DND-41 (cell line): Measurements from ENCODE around the gene GMPS.

Source experiments
- ATAC-seq: fragments of 200-7000 bp; cut with Tn5 transposase; 3 replicates; pipeline ENCODE4 v1.9.1; 2021; ENCODE audit warnings: low read depth; ENCODE audit not compliant: insufficient read depth
- DNase-seq: peaks from one replicate; pipeline ENCODE4 v3.0.0-alpha.2; 2020
- H2AFZ ChIP-seq: 2 replicates; pipeline ENCODE4 v1.6.0; 2012; ENCODE audit warnings: low read depth, low read length
- H3K27ac ChIP-seq: 2 replicates; pipeline ENCODE4 v1.5.1; 2012; ENCODE audit warnings: low read length, inconsistent platforms
- H3K27me3 ChIP-seq: fragments of 200-600 bp; sonication (generic); 2 replicates; pipeline ENCODE4 v1.6.0; 2012; ENCODE audit warnings: low read length, mild to moderate bottlenecking, inconsistent platforms; ENCODE audit not compliant: insufficient read depth, poor library complexity
- H3K36me3 ChIP-seq: 2 replicates; pipeline ENCODE4 v1.5.1; 2012; ENCODE audit warnings: low read length, inconsistent platforms; ENCODE audit not compliant: insufficient read depth
- H3K4me1 ChIP-seq: 2 replicates; pipeline ENCODE4 v1.5.1; 2012; ENCODE audit warnings: mild to moderate bottlenecking, low read length; ENCODE audit not compliant: insufficient read depth
- H3K4me2 ChIP-seq: 2 replicates; pipeline ENCODE4 v1.6.0; 2012; ENCODE audit warnings: mild to moderate bottlenecking, moderate library complexity, low read length, inconsistent platforms; ENCODE audit not compliant: insufficient read depth
- H3K4me3 ChIP-seq, 2 experiments: fragments of 200-600 bp in 1 of 2; shearing (Covaris generic) in 1 of 2; 2 replicates each; pipeline ENCODE4 v1.5.1; 2012 to 2016; ENCODE audit warnings: inconsistent platforms in 2 of 2, low read length in 2 of 2, mild to moderate bottlenecking in 2 of 2, low read depth in 1 of 2, moderate library complexity in 1 of 2
- H3K79me2 ChIP-seq: 2 replicates; pipeline ENCODE4 v1.6.0; 2012; ENCODE audit warnings: low read length, inconsistent platforms; ENCODE audit not compliant: insufficient read depth
- H3K9ac ChIP-seq: 2 replicates; pipeline ENCODE4 v1.6.0; 2012; ENCODE audit warnings: low read depth, mild to moderate bottlenecking, inconsistent platforms, low read length, moderate library complexity
- H3K9me3 ChIP-seq: 2 replicates; pipeline ENCODE4 v1.5.1; 2012; ENCODE audit warnings: low read length, moderate library complexity, mild to moderate bottlenecking, inconsistent platforms; ENCODE audit not compliant: insufficient read depth, severe bottlenecking
- H4K20me1 ChIP-seq: 2 replicates; pipeline ENCODE4 v1.6.0; 2012; ENCODE audit warnings: low read length; ENCODE audit not compliant: insufficient read depth
- EZH2 ChIP-seq: IDR thresholded peaks from 3 replicates; pipeline ENCODE4 v1.6.1; 2012; ENCODE audit warnings: borderline replicate concordance, low read depth, mild to moderate bottlenecking, moderate library complexity, low read length, inconsistent platforms; ENCODE audit not compliant: severe bottlenecking
- TF ChIP-seq, protein P1 (sequence below): IDR thresholded peaks from 2 replicates; pipeline ENCODE4 v1.5.1; 2012; ENCODE audit warnings: borderline replicate concordance, low read length, moderate library complexity, mild to moderate bottlenecking; ENCODE audit not compliant: poor library complexity, severe bottlenecking; ENCODE audit errors: extremely low read depth

GMPS gene

GRCh38 chr3:155949453-155950217 lies 79.2 kb downstream of the GMPS start:
- Histone ChIP-seq H3K36me3 (no peaks in the 10 kb centered on the region), H3K4me2 (no peak overlapping the region), H3K4me3 (no peak overlapping the region), H3K9ac (no peak overlapping the region), H3K27me3 (no peaks in the 10 kb centered on the region), H2AFZ (no peak overlapping the region), H3K79me2 (no peaks in the 10 kb centered on the region), H3K9me3 (no peaks in the 10 kb centered on the region), H3K27ac (no peak overlapping the region), H4K20me1 (no peaks in the 10 kb centered on the region), H3K4me1 (no peaks in the 10 kb centered on the region)
- DNase-seq (no peak), ATAC-seq (no peak)
- no peak for TF ChIP-seq EZH2
- TF ChIP-seq, protein P1, sequence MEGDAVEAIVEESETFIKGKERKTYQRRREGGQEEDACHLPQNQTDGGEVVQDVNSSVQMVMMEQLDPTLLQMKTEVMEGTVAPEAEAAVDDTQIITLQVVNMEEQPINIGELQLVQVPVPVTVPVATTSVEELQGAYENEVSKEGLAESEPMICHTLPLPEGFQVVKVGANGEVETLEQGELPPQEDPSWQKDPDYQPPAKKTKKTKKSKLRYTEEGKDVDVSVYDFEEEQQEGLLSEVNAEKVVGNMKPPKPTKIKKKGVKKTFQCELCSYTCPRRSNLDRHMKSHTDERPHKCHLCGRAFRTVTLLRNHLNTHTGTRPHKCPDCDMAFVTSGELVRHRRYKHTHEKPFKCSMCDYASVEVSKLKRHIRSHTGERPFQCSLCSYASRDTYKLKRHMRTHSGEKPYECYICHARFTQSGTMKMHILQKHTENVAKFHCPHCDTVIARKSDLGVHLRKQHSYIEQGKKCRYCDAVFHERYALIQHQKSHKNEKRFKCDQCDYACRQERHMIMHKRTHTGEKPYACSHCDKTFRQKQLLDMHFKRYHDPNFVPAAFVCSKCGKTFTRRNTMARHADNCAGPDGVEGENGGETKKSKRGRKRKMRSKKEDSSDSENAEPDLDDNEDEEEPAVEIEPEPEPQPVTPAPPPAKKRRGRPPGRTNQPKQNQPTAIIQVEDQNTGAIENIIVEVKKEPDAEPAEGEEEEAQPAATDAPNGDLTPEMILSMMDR: no peak

- DNase-seq (no peak), ATAC-seq (no peak)
- no peak overlapping the region for H3K9ac ChIP-seq
- no peak overlapping the region for H3K4me3 ChIP-seq
- no peak overlapping the region for H3K4me2 ChIP-seq
- no peaks in the 10 kb centered on the region for H3K79me2 ChIP-seq
- no peaks in the 10 kb centered on the region for H3K27me3 ChIP-seq
- H3K9me3 ChIP-seq: no peaks in the 10 kb centered on the region
- no peaks in the 10 kb centered on the region for H3K4me1 ChIP-seq
- H4K20me1 ChIP-seq: no peaks in the 10 kb centered on the region
- no peak overlapping the region for H2AFZ ChIP-seq
- no peak overlapping the region for H3K27ac ChIP-seq
- H3K36me3 ChIP-seq: no peaks in the 10 kb centered on the region
- TF ChIP-seq, protein P1: no peak
- TF ChIP-seq EZH2: no peak
Observed at GRCh38 chr3:155956508-155957411, 86.3 kb downstream of the GMPS start.

- ATAC-seq (no peak), DNase-seq (no peak)
- no peaks in the 10 kb centered on the region for H3K9me3 ChIP-seq
- no peaks in the 10 kb centered on the region for H3K27me3 ChIP-seq
- no peak overlapping the region for H3K27ac ChIP-seq
- no peaks in the 10 kb centered on the region for H4K20me1 ChIP-seq
- H2AFZ ChIP-seq: no peak overlapping the region
- H3K79me2 ChIP-seq: no peaks in the 10 kb centered on the region
- no peak overlapping the region for H3K9ac ChIP-seq
- no peak overlapping the region for H3K4me3 ChIP-seq
- H3K4me1 ChIP-seq: no peaks in the 10 kb centered on the region
- H3K4me2 ChIP-seq: no peak overlapping the region
- H3K36me3 ChIP-seq: no peaks in the 10 kb centered on the region
- TF ChIP-seq EZH2: no peak
- TF ChIP-seq, protein P1: no peak
Observed at GRCh38 chr3:155957412-155957880, 87.0 kb downstream of the GMPS start.
